H9 (cell line): ENCODE measurements around the gene DRGX. TPM values are rescaled to one million over a fixed set of nuclear protein-coding genes. Genes with fewer than 3 reads are reported as not detected.

Experiments
- DNase-seq: peaks from one replicate; pipeline ENCODE4 v3.0.0-alpha.2; 2017
- H2AFZ ChIP-seq: one replicate; pipeline ENCODE4 v1.6.1; 2013; ENCODE audit warnings: mild to moderate bottlenecking, low read length, control low read depth, moderate library complexity
- H2AK5ac ChIP-seq: 2 replicates; pipeline ENCODE4 v1.6.1; 2013; ENCODE audit warnings: low read length, control low read depth, mixed read lengths; ENCODE audit not compliant: insufficient read length
- H2BK120ac ChIP-seq: one replicate; pipeline ENCODE4 v1.6.1; 2013; ENCODE audit warnings: low read depth, mild to moderate bottlenecking, low read length, control low read depth, inconsistent platforms; ENCODE audit not compliant: poor library complexity, severe bottlenecking
- H2BK12ac ChIP-seq: 2 replicates; pipeline ENCODE4 v1.6.1; 2013; ENCODE audit warnings: low read length, control low read depth, mixed read lengths, low read depth; ENCODE audit not compliant: insufficient read length
- H2BK15ac ChIP-seq: 2 replicates; pipeline ENCODE4 v1.6.1; 2013; ENCODE audit warnings: low read depth, low read length, control low read depth
- H2BK20ac ChIP-seq: one replicate; pipeline ENCODE4 v1.6.1; 2013; ENCODE audit warnings: low read depth, mild to moderate bottlenecking, low read length, control low read depth, inconsistent platforms; ENCODE audit not compliant: poor library complexity, severe bottlenecking
- H2BK5ac ChIP-seq: 2 replicates; pipeline ENCODE4 v1.6.1; 2013; ENCODE audit warnings: low read length, control low read depth, mixed read lengths; ENCODE audit not compliant: insufficient read length
- H3K14ac ChIP-seq: 2 replicates; pipeline ENCODE4 v1.6.1; 2013; ENCODE audit warnings: low read length, control low read depth; ENCODE audit not compliant: insufficient read depth
- H3K18ac ChIP-seq: 2 replicates; pipeline ENCODE4 v1.6.1; 2013; ENCODE audit warnings: low read depth, mild to moderate bottlenecking, mixed read lengths, low read length, control low read depth; ENCODE audit not compliant: insufficient read length
- H3K23ac ChIP-seq: 2 replicates; pipeline ENCODE4 v1.6.1; 2013; ENCODE audit warnings: low read length, control low read depth, mixed read lengths, low read depth; ENCODE audit not compliant: insufficient read length
- H3K23me2 ChIP-seq: 2 replicates; pipeline ENCODE4 v1.6.1; 2013; ENCODE audit warnings: low read depth, mild to moderate bottlenecking, mixed read lengths, low read length, control low read depth; ENCODE audit not compliant: insufficient read length, poor library complexity, severe bottlenecking
- H3K27ac ChIP-seq: 2 replicates; pipeline ENCODE4 v1.5.1; 2013; ENCODE audit warnings: low read length, control low read depth, mixed read lengths, low read depth; ENCODE audit not compliant: insufficient read length
- H3K27me3 ChIP-seq: 2 replicates; pipeline ENCODE4 v1.6.1; 2013; ENCODE audit warnings: low read length, control low read depth, inconsistent platforms; ENCODE audit not compliant: insufficient read depth
- H3K4ac ChIP-seq: 2 replicates; pipeline ENCODE4 v1.6.1; 2013; ENCODE audit warnings: low read depth, mild to moderate bottlenecking, control low read depth, inconsistent platforms, low read length, moderate library complexity
- H3K4me1 ChIP-seq: 2 replicates; pipeline ENCODE4 v1.6.1; 2013; ENCODE audit warnings: low read length, control low read depth, inconsistent platforms; ENCODE audit not compliant: insufficient read depth
- H3K4me2 ChIP-seq: 2 replicates; pipeline ENCODE4 v1.6.1; 2013; ENCODE audit warnings: low read length, control low read depth, mixed read lengths; ENCODE audit not compliant: insufficient read length, insufficient read depth
- H3K56ac ChIP-seq: 2 replicates; pipeline ENCODE4 v1.6.1; 2013; ENCODE audit warnings: low read depth, mild to moderate bottlenecking, mixed read lengths, low read length, control low read depth; ENCODE audit not compliant: insufficient read length
- H3K79me1 ChIP-seq: 2 replicates; pipeline ENCODE4 v1.6.1; 2013; ENCODE audit warnings: low read depth, mild to moderate bottlenecking, moderate library complexity, low read length, control low read depth, inconsistent platforms; ENCODE audit not compliant: insufficient read depth, poor library complexity, severe bottlenecking
- H3K79me2 ChIP-seq: 2 replicates; pipeline ENCODE4 v1.6.1; 2013; ENCODE audit warnings: low read length, control low read depth, inconsistent platforms; ENCODE audit not compliant: insufficient read depth
- H3K9ac ChIP-seq: 2 replicates; pipeline ENCODE4 v1.6.1; 2013; ENCODE audit warnings: low read length, control low read depth, mixed read lengths; ENCODE audit not compliant: insufficient read length; ENCODE audit errors: extremely low read depth
- H3K9me3 ChIP-seq: one replicate; pipeline ENCODE4 v1.6.1; 2013; ENCODE audit warnings: low read depth, low read length, inconsistent platforms; ENCODE audit not compliant: control insufficient read depth
- H3T11ph ChIP-seq: one replicate; pipeline ENCODE4 v1.6.1; 2013; ENCODE audit warnings: mild to moderate bottlenecking, low read length, control low read depth, inconsistent platforms
- H4K20me1 ChIP-seq: one replicate; pipeline ENCODE4 v1.6.1; 2013; ENCODE audit not compliant: control insufficient read depth, insufficient read length, insufficient read depth
- H4K5ac ChIP-seq: 2 replicates; pipeline ENCODE4 v1.6.1; 2013; ENCODE audit warnings: low read depth, mild to moderate bottlenecking, mixed read lengths, low read length, control low read depth; ENCODE audit not compliant: insufficient read length
- H4K8ac ChIP-seq: replicated peaks from 2 replicates; pipeline ENCODE4 v1.6.1; 2013; ENCODE audit warnings: low read length, control low read depth, mixed read lengths, low read depth; ENCODE audit not compliant: insufficient read length
- H4K91ac ChIP-seq: 2 replicates; pipeline ENCODE4 v1.6.1; 2013; ENCODE audit warnings: low read depth, mild to moderate bottlenecking, moderate library complexity, mixed read lengths, low read length, control low read depth; ENCODE audit not compliant: insufficient read length
- H3K27ac Mint-ChIP-seq, 3 experiments: 2 replicates in 2 of 3; 3 replicates in 1 of 3; pipeline ENCODE4 v1.8.0; 2020 to 2021; ENCODE audit warnings: mixed read lengths in 3 of 3, mild to moderate bottlenecking in 1 of 3, moderate library complexity in 1 of 3
- H3K27me3 Mint-ChIP-seq: 2 replicates; pipeline ENCODE4 v1.8.0; 2021; ENCODE audit warnings: low read depth, mild to moderate bottlenecking, moderate library complexity, mixed read lengths
- H3K36me3 Mint-ChIP-seq, 3 experiments: 2 replicates in 2 of 3; 3 replicates in 1 of 3; pipeline ENCODE4 v1.8.0; 2020 to 2021; ENCODE audit warnings: low read depth in 3 of 3, mixed read lengths in 3 of 3; ENCODE audit not compliant: insufficient read depth in 1 of 3
- H3K4me1 Mint-ChIP-seq, 2 experiments: 2 replicates each; pipeline ENCODE4 v1.8.0; 2020; ENCODE audit warnings: mixed read lengths in 2 of 2
- H3K4me3 Mint-ChIP-seq, 2 experiments: 2 replicates in 1 of 2; 3 replicates in 1 of 2; pipeline ENCODE4 v1.8.0; 2020 to 2021; ENCODE audit warnings: mild to moderate bottlenecking in 2 of 2, mixed read lengths in 2 of 2, moderate library complexity in 1 of 2
- H3K9me3 Mint-ChIP-seq, 2 experiments: 2 replicates in 1 of 2; 3 replicates in 1 of 2; pipeline ENCODE4 v1.8.0; 2020; ENCODE audit warnings: mild to moderate bottlenecking in 2 of 2, mixed read lengths in 2 of 2, moderate library complexity in 1 of 2
- CTCF ChIP-seq: fragments of 200-600 bp; sonication (generic); conservative IDR thresholded peaks from 3 replicates; pipeline ENCODE4 v1.8.0; 2021; ENCODE audit warnings: antibody characterized with exemption, mild to moderate bottlenecking
- WGBS: extraction: QIAGEN DNeasy Blood & Tissue Kit; methylation state at CpG from one replicate; pipeline ENCODE4 v1.1.7; 2013; ENCODE audit warnings: missing lambda C conversion rate, low lambda C conversion rate, mixed read lengths; ENCODE audit not compliant: insufficient read length; ENCODE audit errors: extremely low coverage; 5-methylcytosine and 5-hydroxymethylcytosine counted together
- total RNA-seq: library from RNA; stranded (reverse); gene quantifications from 2 replicates; pipeline ENCODE4 v1.2.1, GENCODE V29; 2021

Gene DRGX
- total RNA-seq, 1 experiment from 2014 or later: not detected

- no peak overlapping the region for H3T11ph ChIP-seq
- H3K56ac ChIP-seq: no peak overlapping the region
- H2AK5ac ChIP-seq: no peak overlapping the region
- no peaks in the 10 kb centered on the region for H3K36me3 Mint-ChIP-seq
- H3K18ac ChIP-seq: no peak overlapping the region
- H3K9me3 ChIP-seq: no peaks in the 10 kb centered on the region
- no CpG with 5 or more reads among the region's 4 CpGs for WGBS
- no peaks in the 10 kb centered on the region for H3K79me1 ChIP-seq
- no peak overlapping the region for H2BK15ac ChIP-seq
- no peak overlapping the region for H4K91ac ChIP-seq
- H2BK5ac ChIP-seq: no peak overlapping the region
- no peaks in the 10 kb centered on the region for H4K20me1 ChIP-seq
- H2BK120ac ChIP-seq: no peak overlapping the region
- H3K79me2 ChIP-seq: no peaks in the 10 kb centered on the region
- H3K4me1 Mint-ChIP-seq: peaks cover 4 to 6% of the 10 kb centered on the region in 2 experiments
- no peak for TF ChIP-seq CTCF
- H3K27me3 ChIP-seq: no peaks in the 10 kb centered on the region
- no peak overlapping the region for H2BK20ac ChIP-seq
- H3K27ac ChIP-seq: no peak overlapping the region
- no peak overlapping the region for H3K23ac ChIP-seq
- no peaks in the 10 kb centered on the region for H3K23me2 ChIP-seq
- peaks cover 13% of the 10 kb centered on the region for H3K27me3 Mint-ChIP-seq
- H2BK12ac ChIP-seq: no peak overlapping the region
- H3K4me2 ChIP-seq: no peak overlapping the region
- no peak for DNase-seq
- no peak overlapping the region for H2AFZ ChIP-seq
- no peak overlapping the region for H3K27ac Mint-ChIP-seq
- H3K9me3 Mint-ChIP-seq: no peaks in the 10 kb centered on the region; a peak in 1 of 5 replicates
- no peak overlapping the region for H3K4ac ChIP-seq
- no peak overlapping the region for H4K5ac ChIP-seq
- no peaks in the 10 kb centered on the region for H3K4me1 ChIP-seq
- H3K4me3 Mint-ChIP-seq: no peak overlapping the region
- H3K9ac ChIP-seq: no peak overlapping the region
- no peak overlapping the region for H4K8ac ChIP-seq
- H3K14ac ChIP-seq: no peak overlapping the region
Observed at GRCh38 chr10:49329146-49329505, 66.8 kb downstream of the DRGX start.
